ENCODE measurements around the gene TSKU. TPM values are rescaled to one million over a fixed set of nuclear protein-coding genes. Genes with fewer than 3 reads are reported as not detected.
"Not testable (repeated sequence)": the region's sequence is repeated elsewhere in the genome, so short reads cannot be mapped to it uniquely, and the experiment has no call there.

Gene TSKU
- polyA plus RNA-seq (2013, experiment 1 of 4) = 19.6 TPM
- 24.2 TPM for polyA plus RNA-seq (2013, experiment 2 of 4)
- 22.0 TPM for polyA plus RNA-seq (2013, experiment 3 of 4)
- polyA plus RNA-seq (2013, experiment 4 of 4) = 24.2 TPM

DNA sequence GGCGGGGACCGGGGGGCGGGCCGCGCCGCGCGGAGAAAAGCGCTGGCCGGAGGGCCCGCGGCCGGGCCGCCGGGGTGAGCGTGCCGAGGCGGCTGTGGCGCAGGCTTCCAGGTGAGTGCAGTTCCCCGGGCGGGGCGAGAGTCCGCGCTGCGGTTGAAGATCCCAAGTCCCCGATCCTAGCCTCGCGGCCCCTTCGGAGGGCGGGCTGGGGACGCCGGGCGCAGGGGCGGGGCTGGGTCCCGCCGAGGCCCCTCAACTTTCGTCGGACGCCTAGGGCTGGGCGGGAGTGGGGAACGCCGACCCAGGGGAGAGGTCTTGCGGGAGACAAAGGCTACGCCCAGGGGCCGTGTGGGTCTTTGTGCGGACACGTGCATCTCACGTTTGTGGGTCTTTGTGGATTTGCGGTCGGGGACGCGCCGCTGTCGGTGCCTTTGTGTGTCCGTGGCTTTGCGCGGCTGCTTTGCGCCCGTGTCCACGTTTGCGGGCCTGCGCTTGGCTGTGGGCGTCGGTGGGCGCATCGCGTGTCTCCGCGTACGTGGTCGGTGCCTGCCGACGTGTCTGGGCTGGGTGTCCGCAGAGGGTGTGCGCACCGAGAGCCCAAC lies at the start of gene TSKU:
Gene TSKU (plus strand): TSS at position 63 of the 602 bp plus-strand sequence. CDS start 12,261 bp downstream, outside the sequence.
- H3K36me3 ChIP-seq (ENCODE audit: control insufficient read depth, insufficient read depth, low read length) = peaks cover 3% of the 10 kb centered on the region
- WGBS, 2 experiments = 0% methylated on average over 76 of the region's 76 CpGs
- H3K9me3 ChIP-seq (ENCODE audit: control insufficient read depth, low read length) = no peaks in the 10 kb centered on the region
- H3K4me3 ChIP-seq (ENCODE audit: insufficient read depth, low read depth, low read length) = peak within 1 kb of the TSS; percentile 76
- no peaks in the 10 kb centered on the region for H3K27me3 ChIP-seq (ENCODE audit: control insufficient read depth, insufficient read depth, low read length, poor library complexity, severe bottlenecking)
- H3K27ac ChIP-seq (ENCODE audit: insufficient read depth, low read depth, low read length, poor library complexity, severe bottlenecking) = peak within 1 kb of the TSS; percentile 90
- H3K4me1 ChIP-seq (ENCODE audit: control insufficient read depth, insufficient read depth, low read length) = peaks cover 41% of the 10 kb centered on the region

- 30 to 51% methylated on average over 2 to 3 of the region's 3 CpGs for WGBS, 2 experiments
- not testable (repeated sequence) for H3K36me3 ChIP-seq (ENCODE audit: control insufficient read depth, insufficient read depth, low read length); H3K4me1 ChIP-seq (ENCODE audit: control insufficient read depth, insufficient read depth, low read length); H3K9me3 ChIP-seq (ENCODE audit: control insufficient read depth, low read length); H3K27ac ChIP-seq (ENCODE audit: insufficient read depth, low read depth, low read length, poor library complexity, severe bottlenecking); H3K4me3 ChIP-seq (ENCODE audit: insufficient read depth, low read depth, low read length); H3K27me3 ChIP-seq (ENCODE audit: control insufficient read depth, insufficient read depth, low read length, poor library complexity, severe bottlenecking)
Measured at GRCh38 chr11:76733906-76734305, 49.2 kb upstream of the TSKU start.

GRCh38 chr11:76734456-76735420 lies 48.4 kb upstream of the TSKU start:
- H3K27me3 ChIP-seq (ENCODE audit: control insufficient read depth, insufficient read depth, low read length, poor library complexity, severe bottlenecking) = no peaks in the 10 kb centered on the region
- WGBS, 2 experiments = 54% methylated on average over 12 of the region's 12 CpGs
- no peaks in the 10 kb centered on the region for H3K36me3 ChIP-seq (ENCODE audit: control insufficient read depth, insufficient read depth, low read length)
- no peak overlapping the region for H3K27ac ChIP-seq (ENCODE audit: insufficient read depth, low read depth, low read length, poor library complexity, severe bottlenecking)
- H3K4me1 ChIP-seq (ENCODE audit: control insufficient read depth, insufficient read depth, low read length) = peaks cover 8% of the 10 kb centered on the region
- no peaks in the 10 kb centered on the region for H3K9me3 ChIP-seq (ENCODE audit: control insufficient read depth, low read length)
- no peak overlapping the region for H3K4me3 ChIP-seq (ENCODE audit: insufficient read depth, low read depth, low read length)

- Histone ChIP-seq H3K27ac (ENCODE audit: insufficient read depth, low read depth, low read length, poor library complexity, severe bottlenecking) (no peak overlapping the region), H3K9me3 (ENCODE audit: control insufficient read depth, low read length) (no peaks in the 10 kb centered on the region), H3K4me1 (ENCODE audit: control insufficient read depth, insufficient read depth, low read length) (peaks cover 8% of the 10 kb centered on the region), H3K36me3 (ENCODE audit: control insufficient read depth, insufficient read depth, low read length) (no peaks in the 10 kb centered on the region), H3K4me3 (ENCODE audit: insufficient read depth, low read depth, low read length) (no peak overlapping the region), H3K27me3 (ENCODE audit: control insufficient read depth, insufficient read depth, low read length, poor library complexity, severe bottlenecking) (no peaks in the 10 kb centered on the region)
- 74 to 76% methylated on average over 13 of the region's 13 CpGs for WGBS, 2 experiments
Measured at GRCh38 chr11:76735841-76736240, 47.3 kb upstream of the TSKU start.

GRCh38 chr11:76736266-76736665 lies 46.9 kb upstream of the TSKU start:
- no peaks in the 10 kb centered on the region for H3K27me3 ChIP-seq (ENCODE audit: control insufficient read depth, insufficient read depth, low read length, poor library complexity, severe bottlenecking)
- H3K27ac ChIP-seq (ENCODE audit: insufficient read depth, low read depth, low read length, poor library complexity, severe bottlenecking) = no peak overlapping the region
- H3K4me1 ChIP-seq (ENCODE audit: control insufficient read depth, insufficient read depth, low read length) = peaks cover 8% of the 10 kb centered on the region
- H3K4me3 ChIP-seq (ENCODE audit: insufficient read depth, low read depth, low read length) = no peak overlapping the region
- H3K9me3 ChIP-seq (ENCODE audit: control insufficient read depth, low read length) = no peaks in the 10 kb centered on the region
- H3K36me3 ChIP-seq (ENCODE audit: control insufficient read depth, insufficient read depth, low read length) = no peaks in the 10 kb centered on the region
- 83 to 86% methylated on average over 4 of the region's 4 CpGs for WGBS, 2 experiments

DNA sequence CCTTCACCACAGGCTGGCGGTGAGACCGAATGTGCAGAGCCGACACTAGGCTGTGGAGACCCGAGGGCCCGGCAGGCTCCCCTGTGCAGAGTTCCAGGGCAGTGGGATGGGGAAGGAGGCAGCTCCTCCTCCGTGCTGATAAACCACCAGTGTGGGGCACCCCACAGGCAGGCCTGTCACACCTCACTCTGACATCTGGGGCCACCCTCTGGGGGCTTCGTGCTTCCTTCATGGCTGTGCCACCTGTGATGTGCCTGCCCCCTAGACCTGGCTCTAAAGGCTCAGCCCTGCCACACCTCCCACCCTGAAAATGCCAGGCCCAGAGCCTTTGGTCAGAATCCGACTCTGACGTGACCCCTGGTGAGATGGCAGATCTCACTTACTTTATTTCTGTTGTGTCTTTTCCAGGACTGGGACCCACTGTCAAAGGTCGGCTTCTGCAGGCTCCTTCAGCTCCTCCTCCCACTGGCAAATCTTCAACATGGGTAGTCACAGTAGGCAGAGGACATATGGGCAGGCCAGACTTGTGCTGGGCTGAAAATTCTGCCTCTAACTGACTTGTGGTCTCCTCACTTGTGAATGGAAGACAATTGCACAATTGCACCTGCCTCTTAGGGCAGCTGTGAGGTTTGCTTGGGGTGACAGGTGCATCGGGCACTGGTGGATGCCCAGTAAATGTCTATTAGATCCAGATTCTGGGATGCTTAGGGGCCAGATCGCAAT lies 46.2 kb upstream of the TSKU start:
- no peak overlapping the region for H3K4me3 ChIP-seq (ENCODE audit: insufficient read depth, low read depth, low read length)
- WGBS, 2 experiments = 84 to 86% methylated on average over 12 of the region's 12 CpGs
- no peaks in the 10 kb centered on the region for H3K27me3 ChIP-seq (ENCODE audit: control insufficient read depth, insufficient read depth, low read length, poor library complexity, severe bottlenecking)
- peaks cover 8% of the 10 kb centered on the region for H3K4me1 ChIP-seq (ENCODE audit: control insufficient read depth, insufficient read depth, low read length)
- H3K9me3 ChIP-seq (ENCODE audit: control insufficient read depth, low read length) = no peaks in the 10 kb centered on the region
- no peak overlapping the region for H3K27ac ChIP-seq (ENCODE audit: insufficient read depth, low read depth, low read length, poor library complexity, severe bottlenecking)
- no peaks in the 10 kb centered on the region for H3K36me3 ChIP-seq (ENCODE audit: control insufficient read depth, insufficient read depth, low read length)

- no peaks in the 10 kb centered on the region for H3K27me3 ChIP-seq (ENCODE audit: control insufficient read depth, insufficient read depth, low read length, poor library complexity, severe bottlenecking)
- H3K36me3 ChIP-seq (ENCODE audit: control insufficient read depth, insufficient read depth, low read length) = no peaks in the 10 kb centered on the region
- no peaks in the 10 kb centered on the region for H3K9me3 ChIP-seq (ENCODE audit: control insufficient read depth, low read length)
- 89 to 90% methylated on average over 8 of the region's 8 CpGs for WGBS, 2 experiments
- H3K4me3 ChIP-seq (ENCODE audit: insufficient read depth, low read depth, low read length) = no peak overlapping the region
- peaks cover 8% of the 10 kb centered on the region for H3K4me1 ChIP-seq (ENCODE audit: control insufficient read depth, insufficient read depth, low read length)
- H3K27ac ChIP-seq (ENCODE audit: insufficient read depth, low read depth, low read length, poor library complexity, severe bottlenecking) = no peak overlapping the region
Measured at GRCh38 chr11:76738618-76739240, 44.4 kb upstream of the TSKU start.

- H3K36me3 ChIP-seq (ENCODE audit: control insufficient read depth, insufficient read depth, low read length) = no peaks in the 10 kb centered on the region
- H3K27me3 ChIP-seq (ENCODE audit: control insufficient read depth, insufficient read depth, low read length, poor library complexity, severe bottlenecking) = no peaks in the 10 kb centered on the region
- no peak overlapping the region for H3K4me3 ChIP-seq (ENCODE audit: insufficient read depth, low read depth, low read length)
- H3K9me3 ChIP-seq (ENCODE audit: control insufficient read depth, low read length) = no peaks in the 10 kb centered on the region
- H3K27ac ChIP-seq (ENCODE audit: insufficient read depth, low read depth, low read length, poor library complexity, severe bottlenecking) = no peak overlapping the region
- 86 to 87% methylated on average over 6 of the region's 6 CpGs for WGBS, 2 experiments
- H3K4me1 ChIP-seq (ENCODE audit: control insufficient read depth, insufficient read depth, low read length) = peaks cover 8% of the 10 kb centered on the region
Measured at GRCh38 chr11:76739798-76740197, 43.4 kb upstream of the TSKU start.

DNA sequence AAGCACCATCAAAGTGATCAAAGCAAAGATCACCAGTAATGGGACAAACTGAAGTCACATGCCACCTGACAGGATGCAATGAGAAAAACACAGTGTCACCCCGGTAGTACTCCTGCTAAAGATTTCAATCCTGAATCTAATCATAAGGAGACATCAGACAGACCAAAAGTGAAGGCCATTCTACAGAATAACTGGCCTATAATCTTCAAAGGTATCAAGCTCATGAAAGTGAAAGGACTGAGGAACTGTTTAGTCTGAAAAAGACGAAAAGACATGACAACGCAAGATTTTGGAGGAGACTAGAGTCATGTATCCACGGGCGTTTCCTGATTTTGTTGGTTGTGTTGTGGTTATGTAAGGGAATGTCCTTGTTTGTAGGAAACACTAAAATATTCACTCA lies 42.4 kb upstream of the TSKU start:
- Histone ChIP-seq H3K4me1 (ENCODE audit: control insufficient read depth, insufficient read depth, low read length) (peaks cover 1% of the 10 kb centered on the region), H3K27me3 (ENCODE audit: control insufficient read depth, insufficient read depth, low read length, poor library complexity, severe bottlenecking) (no peaks in the 10 kb centered on the region), H3K36me3 (ENCODE audit: control insufficient read depth, insufficient read depth, low read length) (no peaks in the 10 kb centered on the region), H3K4me3 (ENCODE audit: insufficient read depth, low read depth, low read length) (no peak overlapping the region), H3K9me3 (ENCODE audit: control insufficient read depth, low read length) (no peaks in the 10 kb centered on the region), H3K27ac (ENCODE audit: insufficient read depth, low read depth, low read length, poor library complexity, severe bottlenecking) (no peak overlapping the region)
- 92 to 98% methylated on average over 5 of the region's 5 CpGs for WGBS, 2 experiments

Measured in ectodermal cell (in vitro differentiated cells).